ENCODE data around the gene MZF1.
"Not testable (repeated sequence)": the region's sequence is repeated elsewhere in the genome, so short reads cannot be mapped to it uniquely, and the experiment has no call there.

Gene MZF1

GRCh38 chr19:58539169-58539559, 34.0 kb downstream of the MZF1 start:
- DNase-seq (ENCODE audit: low spot score) = not testable (repeated sequence)

GRCh38 chr19:58538257-58539168, 34.6 kb downstream of the MZF1 start:
- DNase-seq (ENCODE audit: low spot score) = no peak

- DNase-seq (ENCODE audit: low spot score) = no peak
These were observed 36.0 kb downstream of the MZF1 start for GRCh38 chr19:58536852-58537798.

- no peak for DNase-seq (ENCODE audit: low spot score)
These were observed 37.3 kb downstream of the MZF1 start for GRCh38 chr19:58535857-58536256.

- DNase-seq (ENCODE audit: low spot score) = no peak
These were observed 41.9 kb downstream of the MZF1 start for GRCh38 chr19:58531034-58531840.

- DNase-seq (ENCODE audit: low spot score) = no peak
These were observed 43.7 kb downstream of the MZF1 start for GRCh38 chr19:58529405-58529804.

GRCh38 chr19:58522709-58523108, 50.4 kb downstream of the MZF1 start:
- DNase-seq (ENCODE audit: low spot score) = no peak

- DNase-seq (ENCODE audit: low spot score) = no peak
These were observed 51.5 kb downstream of the MZF1 start for GRCh38 chr19:58521651-58522050.

GRCh38 chr19:58520257-58520599, 52.9 kb downstream of the MZF1 start:
- DNase-seq (ENCODE audit: low spot score) = no peak

GRCh38 chr19:58519355-58520256, 53.5 kb downstream of the MZF1 start, which contains the start of gene ZBTB45:
TSS of gene ZBTB45 (minus strand) at chr19:58519810. CDS start at chr19:58517673, 2,137 bp downstream.
- DNase-seq (ENCODE audit: low spot score) = peak; percentile 90

GRCh38 chr19:58519087-58519354, 54.1 kb downstream of the MZF1 start:
- DNase-seq (ENCODE audit: low spot score) = peak; percentile 87

- no peak for DNase-seq (ENCODE audit: low spot score)
These were observed 54.7 kb downstream of the MZF1 start for GRCh38 chr19:58518256-58519086.

GRCh38 chr19:58516964-58517833, 55.9 kb downstream of the MZF1 start:
- DNase-seq (ENCODE audit: low spot score) = no peak

GRCh38 chr19:58516246-58516836, 56.8 kb downstream of the MZF1 start:
- no peak for DNase-seq (ENCODE audit: low spot score)

- no peak for DNase-seq (ENCODE audit: low spot score)
These were observed 57.9 kb downstream of the MZF1 start for GRCh38 chr19:58515259-58515658.

- no peak for DNase-seq (ENCODE audit: low spot score)
These were observed 58.5 kb downstream of the MZF1 start for GRCh38 chr19:58514564-58515022.

GRCh38 chr19:58513694-58514563, 59.2 kb downstream of the MZF1 start:
- DNase-seq (ENCODE audit: low spot score) = peak; percentile 86
